ENCODE data around the gene PIM2.

Gene PIM2

DNA sequence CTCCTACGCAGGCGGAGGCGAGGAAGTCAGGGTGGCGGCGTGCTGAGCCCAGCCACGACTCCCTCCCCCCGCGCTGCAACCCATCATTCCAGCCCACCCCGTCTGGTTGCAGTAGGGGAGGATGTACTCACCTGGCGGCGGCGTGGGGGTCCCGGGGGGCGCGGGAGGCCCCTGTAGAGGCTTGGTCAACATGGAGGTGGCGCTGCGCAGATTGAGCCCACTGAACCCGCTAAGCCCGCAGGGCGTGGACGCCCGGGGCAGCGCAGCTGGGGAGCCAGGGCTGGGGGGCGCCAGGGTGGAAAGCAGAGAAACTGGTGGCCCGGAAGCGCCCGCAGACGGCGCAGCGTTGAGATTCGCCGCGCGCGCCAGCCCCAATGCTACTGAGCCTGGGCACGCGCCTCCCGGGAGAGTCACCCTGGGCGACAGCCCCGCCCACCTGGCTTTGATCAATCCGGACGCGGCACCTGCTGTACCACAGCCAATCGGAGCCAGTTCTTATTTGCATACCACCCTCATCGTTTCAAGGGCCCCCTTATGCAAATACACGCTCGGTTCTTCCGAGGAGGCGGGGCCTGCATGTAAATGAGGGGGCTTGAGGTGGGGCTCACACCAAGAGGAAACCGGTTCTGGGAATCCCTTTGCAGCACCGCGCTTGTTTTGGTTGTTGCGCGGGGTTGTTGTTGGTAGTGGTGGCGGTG, at the start of gene PIM2:
Gene PIM2, minus strand, starts transcription at position 382 of the 698 bp plus-strand sequence. Its CDS starts 190 bp downstream, at position 192.
- H3K27ac Mint-ChIP-seq = peak within 1 kb of the TSS; percentile 96
- no peaks in the 10 kb centered on the region for H3K9me3 Mint-ChIP-seq
- H3K36me3 Mint-ChIP-seq (ENCODE audit: low read depth) = peaks cover 56% of the 10 kb centered on the region
- peak within 1 kb of the TSS; percentile 96 for H3K4me3 Mint-ChIP-seq
- H3K4me1 Mint-ChIP-seq (ENCODE audit: low read depth) = peaks cover 65% of the 10 kb centered on the region
- no peaks in the 10 kb centered on the region for H3K27me3 Mint-ChIP-seq

GRCh38 chrX:48968377-48968776, 49.6 kb upstream of the PIM2 start:
- Mint-ChIP-seq H3K9me3 (no peaks in the 10 kb centered on the region), H3K27ac (no peak overlapping the region), H3K36me3 (ENCODE audit: low read depth) (no peaks in the 10 kb centered on the region), H3K4me3 (no peak overlapping the region), H3K4me1 (ENCODE audit: low read depth) (peaks cover 15% of the 10 kb centered on the region), H3K27me3 (no peaks in the 10 kb centered on the region)

- H3K4me1 Mint-ChIP-seq (ENCODE audit: low read depth) = peaks cover 3% of the 10 kb centered on the region
- no peaks in the 10 kb centered on the region for H3K9me3 Mint-ChIP-seq
- H3K27ac Mint-ChIP-seq = no peak overlapping the region
- H3K4me3 Mint-ChIP-seq = no peak overlapping the region
- H3K36me3 Mint-ChIP-seq (ENCODE audit: low read depth) = no peaks in the 10 kb centered on the region
- no peaks in the 10 kb centered on the region for H3K27me3 Mint-ChIP-seq
Measured at GRCh38 chrX:48966796-48967579, 48.2 kb upstream of the PIM2 start.

DNA sequence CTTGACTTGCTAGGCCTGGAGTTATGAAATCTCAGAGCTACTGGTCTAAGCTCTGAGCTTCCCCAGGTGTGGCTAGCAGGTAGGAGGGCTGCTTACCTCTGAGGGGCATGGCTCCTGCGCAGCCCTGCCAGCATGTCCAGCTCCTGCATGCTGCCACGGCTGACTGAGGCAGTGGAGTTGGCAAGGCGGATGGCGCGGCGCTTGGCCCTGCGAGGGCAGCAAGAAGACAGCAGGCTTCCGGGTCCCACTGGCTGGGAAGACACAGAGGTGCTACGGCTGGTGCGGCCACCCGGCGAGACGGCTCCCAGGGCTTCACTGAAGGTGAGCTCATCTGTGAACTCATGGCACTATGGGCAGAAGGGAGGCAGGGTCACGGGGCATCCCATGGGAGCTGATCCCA, 47.1 kb upstream of the PIM2 start:
- H3K9me3 Mint-ChIP-seq = no peaks in the 10 kb centered on the region
- no peak overlapping the region for H3K4me3 Mint-ChIP-seq
- no peaks in the 10 kb centered on the region for H3K27me3 Mint-ChIP-seq
- no peak overlapping the region for H3K27ac Mint-ChIP-seq
- H3K36me3 Mint-ChIP-seq (ENCODE audit: low read depth) = no peaks in the 10 kb centered on the region
- H3K4me1 Mint-ChIP-seq (ENCODE audit: low read depth) = no peaks in the 10 kb centered on the region

- Mint-ChIP-seq H3K27me3 (no peaks in the 10 kb centered on the region), H3K4me3 (no peak overlapping the region), H3K4me1 (ENCODE audit: low read depth) (peaks cover 14% of the 10 kb centered on the region), H3K27ac (no peak overlapping the region), H3K9me3 (no peaks in the 10 kb centered on the region), H3K36me3 (ENCODE audit: low read depth) (no peaks in the 10 kb centered on the region)
Measured at GRCh38 chrX:48961585-48962091, 42.8 kb upstream of the PIM2 start.

- Mint-ChIP-seq H3K27ac (no peak overlapping the region), H3K27me3 (no peaks in the 10 kb centered on the region), H3K9me3 (no peaks in the 10 kb centered on the region), H3K36me3 (ENCODE audit: low read depth) (peaks cover 4% of the 10 kb centered on the region), H3K4me1 (ENCODE audit: low read depth) (peaks cover 25% of the 10 kb centered on the region), H3K4me3 (no peak overlapping the region)
Measured at GRCh38 chrX:48960291-48960690, 41.5 kb upstream of the PIM2 start.

DNA sequence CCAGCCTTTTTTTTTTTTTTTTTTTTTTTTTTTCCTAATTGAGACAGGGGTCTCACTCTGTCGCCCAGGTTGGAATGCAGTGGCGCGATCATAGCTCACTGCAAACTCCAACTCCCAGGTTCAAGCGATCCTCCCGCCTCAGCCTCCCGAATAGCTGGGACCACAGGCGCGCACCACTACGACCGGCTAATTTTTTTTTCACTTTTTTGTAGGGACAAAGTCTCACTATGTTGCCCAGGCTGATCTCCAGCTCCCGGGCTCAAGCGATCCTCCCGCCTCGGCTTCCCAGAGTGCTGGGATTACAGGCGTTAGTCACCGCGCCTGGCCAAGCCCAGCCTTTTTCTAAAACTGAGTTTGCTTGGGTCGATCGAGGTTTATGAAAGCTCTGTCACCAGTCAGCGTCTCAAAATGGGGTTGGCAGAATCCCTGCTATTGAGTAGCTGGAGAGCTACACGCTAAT, 39.8 kb upstream of the PIM2 start:
- H3K27me3 Mint-ChIP-seq = no peaks in the 10 kb centered on the region
- no peaks in the 10 kb centered on the region for H3K9me3 Mint-ChIP-seq
- H3K4me3 Mint-ChIP-seq = peak overlapping the region; percentile 98
- H3K27ac Mint-ChIP-seq = peak overlapping the region; percentile 100
- H3K36me3 Mint-ChIP-seq (ENCODE audit: low read depth) = peaks cover 9% of the 10 kb centered on the region
- peaks cover 41% of the 10 kb centered on the region for H3K4me1 Mint-ChIP-seq (ENCODE audit: low read depth)

GRCh38 chrX:48957827-48958634, 39.2 kb upstream of the PIM2 start:
- H3K36me3 Mint-ChIP-seq (ENCODE audit: low read depth) = peaks cover 9% of the 10 kb centered on the region
- peak overlapping the region; percentile 100 for H3K27ac Mint-ChIP-seq
- H3K4me3 Mint-ChIP-seq = peak overlapping the region; percentile 98
- H3K9me3 Mint-ChIP-seq = no peaks in the 10 kb centered on the region
- H3K4me1 Mint-ChIP-seq (ENCODE audit: low read depth) = peaks cover 47% of the 10 kb centered on the region
- no peaks in the 10 kb centered on the region for H3K27me3 Mint-ChIP-seq

GRCh38 chrX:48957477-48957826, 38.6 kb upstream of the PIM2 start, which contains the start of gene OTUD5:
Gene OTUD5, minus strand, starts transcription at chrX:48957607. Its CDS starts 37 bp downstream, at chrX:48957570.
- Mint-ChIP-seq H3K27me3 (no peaks in the 10 kb centered on the region), H3K36me3 (ENCODE audit: low read depth) (peaks cover 9% of the 10 kb centered on the region), H3K4me1 (ENCODE audit: low read depth) (peaks cover 53% of the 10 kb centered on the region), H3K27ac (peak within 1 kb of the TSS; percentile 100), H3K4me3 (peak within 1 kb of the TSS; percentile 98), H3K9me3 (no peaks in the 10 kb centered on the region)

GRCh38 chrX:48956728-48957414, 38.0 kb upstream of the PIM2 start:
- Mint-ChIP-seq H3K4me1 (ENCODE audit: low read depth) (peaks cover 59% of the 10 kb centered on the region), H3K27me3 (no peaks in the 10 kb centered on the region), H3K4me3 (peak overlapping the region; percentile 86), H3K27ac (peak overlapping the region; percentile 89), H3K36me3 (ENCODE audit: low read depth) (peaks cover 9% of the 10 kb centered on the region), H3K9me3 (no peaks in the 10 kb centered on the region)

DNA sequence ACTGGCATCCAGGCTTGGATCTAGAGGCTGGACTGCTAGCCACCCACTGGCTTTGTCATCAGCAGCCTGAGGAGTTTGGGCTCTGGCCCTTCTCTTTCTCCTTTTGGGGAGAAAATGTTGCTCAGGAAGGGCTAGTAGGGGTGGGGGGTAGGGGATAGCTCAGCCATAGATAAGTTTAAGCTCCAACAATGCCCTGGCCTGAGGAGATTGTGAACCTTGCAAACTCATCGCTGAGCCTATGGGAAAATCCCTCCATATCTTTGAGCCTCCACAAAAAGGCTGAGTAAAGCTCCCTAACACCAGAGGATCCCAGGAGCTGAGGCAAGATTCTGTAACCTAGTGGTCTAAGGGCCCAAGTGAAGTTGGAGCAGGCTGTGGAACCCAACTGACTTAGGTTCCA, 29.8 kb upstream of the PIM2 start:
- Mint-ChIP-seq H3K27ac (no peak overlapping the region), H3K27me3 (no peaks in the 10 kb centered on the region)

DNA sequence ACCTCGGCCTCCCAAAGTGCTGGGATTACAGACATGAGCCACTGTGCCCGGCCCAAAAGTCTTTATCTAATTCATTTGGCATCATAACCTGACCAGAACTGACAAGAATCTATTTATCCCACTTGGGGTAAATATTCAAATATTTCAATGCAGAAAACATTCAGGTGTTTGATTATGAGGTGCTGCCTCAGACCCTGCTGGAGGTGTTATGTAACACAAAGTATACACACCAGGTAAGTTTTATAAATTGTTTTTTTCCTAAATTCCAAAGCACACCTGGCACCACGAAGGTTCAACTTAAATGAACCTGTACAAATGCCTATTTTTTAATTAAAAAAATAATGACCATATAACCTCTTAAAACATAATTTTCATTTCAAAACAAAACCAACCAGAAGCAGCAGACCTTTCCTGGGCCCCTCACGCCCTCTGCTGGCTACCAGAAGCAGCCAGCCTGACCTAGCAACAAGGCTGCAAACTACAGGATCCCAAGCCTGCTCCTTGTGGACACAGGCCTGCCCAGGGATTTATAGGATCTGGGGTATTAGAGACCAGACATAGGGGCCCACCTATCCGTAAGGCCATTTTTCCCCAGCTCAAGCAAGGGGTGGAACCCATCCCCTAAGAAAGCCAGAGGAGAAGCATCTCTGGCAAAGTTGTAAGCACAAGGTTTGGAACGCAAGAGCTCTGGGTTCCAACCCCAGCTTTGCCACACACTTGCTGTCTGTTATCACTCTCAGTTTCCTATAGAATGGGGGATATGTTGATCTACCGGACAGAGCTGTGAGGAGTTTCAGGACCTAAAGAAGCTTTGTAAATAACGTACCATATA, 26.9 kb upstream of the PIM2 start:
- peaks cover 26% of the 10 kb centered on the region for H3K36me3 Mint-ChIP-seq (ENCODE audit: low read depth)
- H3K9me3 Mint-ChIP-seq = no peaks in the 10 kb centered on the region
- H3K4me3 Mint-ChIP-seq = no peak overlapping the region
- H3K27ac Mint-ChIP-seq = no peak overlapping the region
- no peaks in the 10 kb centered on the region for H3K27me3 Mint-ChIP-seq
- H3K4me1 Mint-ChIP-seq (ENCODE audit: low read depth) = peaks cover 55% of the 10 kb centered on the region

More for the DNA sequence above, 29.8 kb upstream of the PIM2 start:
- Mint-ChIP-seq H3K4me1 (ENCODE audit: low read depth) (peaks cover 48% of the 10 kb centered on the region), H3K9me3 (no peaks in the 10 kb centered on the region), H3K4me3 (no peak overlapping the region), H3K36me3 (ENCODE audit: low read depth) (peaks cover 4% of the 10 kb centered on the region)

- Mint-ChIP-seq H3K4me3 (peak overlapping the region; percentile 55), H3K9me3 (no peaks in the 10 kb centered on the region), H3K27me3 (no peaks in the 10 kb centered on the region), H3K4me1 (ENCODE audit: low read depth) (peaks cover 77% of the 10 kb centered on the region), H3K36me3 (ENCODE audit: low read depth) (peaks cover 31% of the 10 kb centered on the region), H3K27ac (peak overlapping the region; percentile 90)
Measured at GRCh38 chrX:48942895-48943294, 24.1 kb upstream of the PIM2 start.
